Activated naive CD4-positive, alpha-beta T cell (primary cell): ENCODE measurements around the gene SMPDL3A.
A peak's percentile ranks its signal among the peaks of the same experiment; 100 is the strongest.

Experiments used
- DNase-seq, 4 experiments: peaks; one replicate each; lab custom pipeline; 2025; lab: John Stamatoyannopoulos, UW

The SMPDL3A gene

GRCh38 chr6:122804962-122805485, 16.0 kb downstream of the SMPDL3A start:
- no peak for DNase-seq

- DNase-seq, result no peak
These were observed 17.2 kb downstream of the SMPDL3A start for GRCh38 chr6:122806291-122806690.

GRCh38 chr6:122808121-122808885, 19.2 kb downstream of the SMPDL3A start:
- DNase-seq, result no peak

DNA sequence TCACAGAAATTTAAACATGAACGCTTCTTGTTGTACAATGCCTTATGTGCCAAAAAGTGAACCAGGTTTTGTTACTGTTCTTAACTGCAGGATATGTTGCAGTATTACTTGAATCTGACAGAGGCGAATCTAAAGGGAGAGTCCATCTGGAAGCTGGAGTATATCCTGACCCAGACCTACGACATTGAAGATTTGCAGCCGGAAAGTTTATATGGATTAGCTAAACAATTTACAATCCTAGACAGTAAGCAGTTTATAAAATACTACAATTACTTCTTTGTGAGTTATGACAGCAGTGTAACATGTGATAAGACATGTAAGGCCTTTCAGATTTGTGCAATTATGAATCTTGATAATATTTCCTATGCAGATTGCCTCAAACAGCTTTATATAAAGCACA, 19.9 kb downstream of the SMPDL3A start:
- DNase-seq, result no peak

- no peak for DNase-seq
These were observed 20.6 kb downstream of the SMPDL3A start for GRCh38 chr6:122809691-122810090.

- no peak for DNase-seq
These were observed 21.1 kb downstream of the SMPDL3A start for GRCh38 chr6:122810189-122810588.

GRCh38 chr6:122817358-122817757, 28.3 kb downstream of the SMPDL3A start:
- DNase-seq, result no peak

GRCh38 chr6:122817766-122818165, 28.7 kb downstream of the SMPDL3A start:
- no peak for DNase-seq

GRCh38 chr6:122818866-122819265, 29.8 kb downstream of the SMPDL3A start:
- DNase-seq, result no peak

DNA sequence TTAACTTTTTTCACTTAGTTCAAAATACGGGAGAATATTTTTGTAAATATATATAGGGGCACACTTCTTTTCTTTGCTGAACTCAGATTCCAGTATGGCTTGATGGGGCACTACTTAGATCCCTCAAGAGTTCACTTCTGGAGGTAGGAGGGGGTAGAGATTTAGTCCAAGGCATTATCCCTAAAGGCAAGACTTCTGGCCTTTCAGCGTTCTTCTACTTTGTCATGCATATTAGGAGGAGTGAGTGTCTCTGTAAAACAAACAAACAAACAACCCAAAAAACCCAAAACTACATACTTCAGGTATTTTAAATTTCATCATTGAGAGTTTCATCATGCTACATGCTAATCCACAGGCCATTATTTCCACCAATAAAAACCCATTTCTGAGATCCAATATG, 32.0 kb downstream of the SMPDL3A start:
- DNase-seq, result no peak

DNA sequence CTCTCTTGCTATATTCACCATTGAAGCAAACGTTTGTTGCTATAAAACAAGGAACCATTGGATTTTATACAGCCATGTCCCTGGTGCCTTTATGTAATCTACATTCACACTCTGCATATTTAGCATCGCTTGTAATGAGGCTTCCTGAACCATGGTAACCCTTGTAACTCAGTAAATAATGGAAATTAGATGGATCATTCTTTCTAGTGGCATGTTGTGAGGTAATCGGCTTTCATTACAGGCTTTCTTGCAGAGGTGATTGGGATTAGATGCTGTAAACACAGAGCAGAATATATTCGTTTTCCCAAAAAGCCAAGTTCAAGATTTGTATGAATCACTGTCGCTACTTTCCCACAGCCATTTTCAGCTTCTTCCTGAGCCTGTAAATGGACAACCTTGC, 36.1 kb downstream of the SMPDL3A start:
- DNase-seq, result no peak

- no peak for DNase-seq
These were observed 40.4 kb downstream of the SMPDL3A start for GRCh38 chr6:122829456-122829855.

DNA sequence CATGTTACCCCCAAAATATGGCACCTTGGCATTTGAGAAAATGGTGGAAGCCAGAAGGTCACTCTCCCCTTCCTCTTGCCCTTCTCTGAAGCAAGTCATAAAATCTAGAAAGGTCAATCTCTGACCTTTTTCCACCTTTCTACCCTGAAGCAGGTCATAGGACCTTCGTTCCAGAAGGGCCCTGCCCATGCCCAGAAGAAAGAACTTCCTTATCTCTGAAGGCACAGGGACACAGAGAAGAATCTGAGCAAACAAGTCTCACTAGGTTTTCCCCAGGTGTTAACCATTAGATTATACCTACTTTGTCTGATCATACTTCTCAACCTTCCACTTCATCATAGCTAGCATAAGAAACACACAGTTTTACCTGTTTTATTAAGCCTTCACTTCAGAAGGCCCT, 42.5 kb downstream of the SMPDL3A start:
- DNase-seq, result no peak

- DNase-seq, result no peak
These were observed 43.4 kb downstream of the SMPDL3A start for GRCh38 chr6:122832459-122832858.

GRCh38 chr6:122833021-122833491, 44.0 kb downstream of the SMPDL3A start:
- DNase-seq, result no peak

DNA sequence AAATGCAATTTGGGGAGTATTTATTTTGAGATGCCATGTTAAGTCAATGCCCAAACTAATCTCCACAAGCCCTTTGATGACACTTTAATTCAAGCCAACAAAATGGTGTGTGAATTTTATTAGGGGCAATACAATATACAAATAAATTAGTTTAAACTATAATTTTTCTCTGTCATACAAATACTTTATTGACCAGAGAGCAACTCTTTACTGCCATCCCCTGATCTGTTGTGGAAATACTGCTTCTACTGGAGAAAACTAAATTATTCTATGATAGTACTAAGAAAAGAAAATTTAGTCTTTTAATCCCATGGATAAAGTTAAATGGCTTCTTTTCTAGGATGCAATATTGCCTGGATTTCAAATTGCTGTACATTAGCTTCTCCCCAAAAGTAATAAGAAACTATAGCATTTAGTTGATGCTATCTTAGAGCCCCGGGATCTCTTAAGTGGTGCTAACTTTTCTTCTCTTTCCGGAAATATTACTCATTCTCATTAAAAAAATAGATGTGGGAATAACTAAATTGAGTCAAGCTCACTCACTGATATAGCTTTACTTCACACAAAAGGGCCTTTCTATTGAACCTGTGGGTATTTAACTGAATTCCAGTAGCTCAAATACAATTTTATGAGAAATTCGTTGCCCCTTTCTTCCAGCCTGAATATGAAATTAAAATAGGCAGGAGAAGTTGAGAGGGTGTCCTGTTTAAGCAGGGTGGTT, 49.2 kb downstream of the SMPDL3A start:
- DNase-seq, result no peak

GRCh38 chr6:122839472-122839871, 50.4 kb downstream of the SMPDL3A start:
- peak in 1 of 4 experiments; percentile 5 for DNase-seq

DNA sequence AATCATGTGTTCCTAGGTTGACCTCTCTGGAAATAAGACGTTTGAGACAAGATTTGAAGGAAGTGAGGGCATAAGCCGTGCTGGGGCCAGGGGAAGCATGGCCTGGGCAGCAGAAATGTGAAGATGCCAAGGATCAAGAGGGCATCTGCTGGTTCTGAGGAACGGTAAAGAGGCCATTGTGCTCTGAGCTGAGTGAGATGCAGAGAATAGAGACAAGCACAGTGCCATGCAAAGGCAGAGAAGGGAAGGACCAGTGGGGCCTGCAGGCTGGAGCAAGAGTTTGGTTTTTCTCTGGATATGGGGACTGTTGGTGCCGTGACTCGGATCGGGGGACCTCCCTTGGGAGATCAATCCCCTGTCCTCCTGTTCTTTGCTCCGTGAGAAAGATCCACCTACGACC, 50.8 kb downstream of the SMPDL3A start:
- DNase-seq, result no peak

GRCh38 chr6:122845464-122845863, 56.4 kb downstream of the SMPDL3A start:
- no peak for DNase-seq

GRCh38 chr6:122845916-122846612, 57.0 kb downstream of the SMPDL3A start:
- no peak for DNase-seq

DNA sequence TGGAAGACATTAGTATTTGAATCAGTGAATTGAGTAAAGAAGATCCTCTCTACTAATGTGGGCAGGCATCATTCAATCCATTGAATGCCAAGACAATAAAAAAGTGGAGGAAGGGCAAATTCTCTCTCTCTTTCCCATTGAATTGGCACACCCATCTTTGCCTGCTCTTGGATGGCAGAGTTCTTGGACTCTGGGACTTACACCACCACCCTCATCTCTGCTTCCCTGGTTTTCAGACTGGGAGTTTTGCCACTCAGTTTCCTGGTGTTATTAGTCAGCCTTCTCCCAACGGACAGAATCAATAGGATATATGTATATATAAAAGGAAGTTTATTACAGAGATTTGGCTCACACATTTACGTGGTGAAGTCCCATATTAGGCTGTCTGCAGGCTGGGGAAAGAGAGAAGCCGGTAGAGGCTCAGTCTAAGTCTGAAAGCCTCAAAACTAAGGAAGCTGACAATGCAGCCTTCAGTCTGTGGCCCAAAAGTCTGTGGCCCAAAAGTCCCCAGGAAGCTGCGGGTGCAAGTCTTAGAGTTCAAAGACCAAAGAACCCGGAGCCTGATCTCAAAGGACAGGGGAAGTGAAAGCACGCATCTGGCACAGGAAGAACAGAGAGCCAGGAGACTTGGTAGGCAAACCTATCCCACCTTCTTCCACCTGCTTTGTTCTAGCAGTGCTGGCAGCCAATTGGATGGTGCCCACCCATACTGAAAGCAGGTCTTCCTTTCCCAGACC, 64.4 kb downstream of the SMPDL3A start:
- DNase-seq, result no peak
